GM12878 (cell line): ENCODE results near the gene FKBP2.

ENCODE experiments used
- EZH2 ChIP-seq: IDR thresholded peaks from 2 replicates; pipeline ENCODE4 v1.6.1; 2012; ENCODE audit warnings: low read depth, mild to moderate bottlenecking, control low read depth, inconsistent platforms, low read length, borderline replicate concordance; ENCODE audit not compliant: control insufficient read depth
- IKZF2 ChIP-seq, 2 experiments: fragments of 450-650 bp; IDR thresholded peaks; 2 replicates each; pipeline ENCODE4 v1.6.1; 2017; ENCODE audit warnings: mild to moderate bottlenecking in 2 of 2, moderate library complexity in 2 of 2
- NFIC ChIP-seq: IDR thresholded peaks from 2 replicates; pipeline ENCODE4 v1.6.1; 2012; ENCODE audit warnings: low read depth, mild to moderate bottlenecking, inconsistent platforms, low read length, moderate library complexity
- NFXL1 ChIP-seq: fragments of 450-650 bp; IDR thresholded peaks from 2 replicates; pipeline ENCODE4 v1.6.1; 2017; ENCODE audit warnings: antibody characterized with exemption, mild to moderate bottlenecking, borderline replicate concordance
- RCOR1 ChIP-seq: conservative IDR thresholded peaks from 2 replicates; pipeline ENCODE4 v1.6.1; 2012; ENCODE audit warnings: low read depth, low read length, improper control_type of control experiment
- SPI1 ChIP-seq: IDR thresholded peaks from 2 replicates; pipeline ENCODE4 v1.6.1; 2011; ENCODE audit warnings: low read depth, mild to moderate bottlenecking, low read length, moderate library complexity, borderline replicate concordance; ENCODE audit not compliant: insufficient read depth
- WRNIP1 ChIP-seq: IDR thresholded peaks from 2 replicates; pipeline ENCODE4 v1.6.1; 2011; ENCODE audit warnings: low read depth, low read length, improper control_type of control experiment, borderline replicate concordance
- TF ChIP-seq, protein P1 (sequence below): IDR thresholded peaks from 2 replicates; pipeline ENCODE4 v1.6.1; 2012; ENCODE audit warnings: low read depth, low read length, improper control_type of control experiment
- TF ChIP-seq, protein P2 (sequence below), 3 experiments: IDR thresholded peaks in 2 of 3; conservative IDR thresholded peaks in 1 of 3; 2 replicates each; pipeline ENCODE4 v1.5.1; 2011; ENCODE audit warnings: low read depth in 3 of 3, low read length in 3 of 3, mild to moderate bottlenecking in 3 of 3, control low read depth in 2 of 3, moderate library complexity in 2 of 3, inconsistent platforms in 1 of 3, mixed read lengths in 1 of 3; ENCODE audit not compliant: control insufficient read depth in 2 of 3, insufficient read depth in 1 of 3; ENCODE audit errors: extremely low read depth in 1 of 3
- TF ChIP-seq, protein P3 (sequence below): IDR thresholded peaks from 2 replicates; pipeline ENCODE4 v1.6.1; 2011; ENCODE audit warnings: low read depth, low read length, improper control_type of control experiment, borderline replicate concordance
- TF ChIP-seq, protein P4 (sequence below): IDR thresholded peaks from 2 replicates; pipeline ENCODE4 v1.6.1; 2012; ENCODE audit warnings: low read length, inconsistent platforms

DNA sequence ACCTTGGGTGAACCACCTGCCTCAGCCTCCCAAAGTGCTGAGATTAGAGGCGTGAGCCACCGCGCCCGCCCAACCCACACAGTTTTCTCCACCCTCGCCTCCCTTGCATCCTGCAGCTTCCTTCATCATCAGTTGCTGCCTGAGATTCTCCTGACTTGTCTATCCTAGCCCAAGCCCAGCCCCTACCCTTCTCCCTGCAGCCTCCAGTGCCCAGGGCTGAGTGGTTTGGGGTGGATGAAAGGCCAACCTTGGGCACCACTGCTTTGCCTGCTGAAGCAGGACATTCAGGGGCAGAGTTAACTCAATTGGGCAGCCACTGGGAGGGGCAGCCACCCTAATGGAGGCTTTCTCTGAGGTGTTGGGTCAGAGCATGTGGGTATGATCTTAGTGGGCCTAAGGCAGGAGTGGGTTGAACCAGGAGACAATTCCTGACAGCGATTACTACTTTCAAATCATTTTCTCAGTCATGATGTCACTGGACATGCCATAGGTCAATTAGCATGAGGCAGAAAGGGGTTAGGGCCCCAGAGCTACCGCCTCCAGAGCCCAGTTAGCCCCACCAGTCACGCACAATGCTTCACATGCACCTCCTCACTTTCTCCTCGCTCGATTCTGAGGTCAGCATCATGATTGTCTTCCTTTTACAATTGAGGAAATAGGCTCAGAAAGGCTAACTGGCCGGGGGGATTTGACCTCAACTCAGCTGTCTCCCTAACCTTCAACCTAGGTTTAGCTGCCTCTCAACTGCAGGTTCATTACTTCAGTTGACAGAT lies 1.0 kb upstream of the FKBP2 start:
- no peak for TF ChIP-seq NFIC
- no peak for TF ChIP-seq IKZF2 (IDR thresholded peaks at IDR 0.05)
- TF ChIP-seq SPI1: peak; percentile 85
- TF ChIP-seq, protein P1, sequence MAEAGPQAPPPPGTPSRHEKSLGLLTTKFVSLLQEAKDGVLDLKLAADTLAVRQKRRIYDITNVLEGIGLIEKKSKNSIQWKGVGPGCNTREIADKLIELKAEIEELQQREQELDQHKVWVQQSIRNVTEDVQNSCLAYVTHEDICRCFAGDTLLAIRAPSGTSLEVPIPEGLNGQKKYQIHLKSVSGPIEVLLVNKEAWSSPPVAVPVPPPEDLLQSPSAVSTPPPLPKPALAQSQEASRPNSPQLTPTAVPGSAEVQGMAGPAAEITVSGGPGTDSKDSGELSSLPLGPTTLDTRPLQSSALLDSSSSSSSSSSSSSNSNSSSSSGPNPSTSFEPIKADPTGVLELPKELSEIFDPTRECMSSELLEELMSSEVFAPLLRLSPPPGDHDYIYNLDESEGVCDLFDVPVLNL: no peak
- TF ChIP-seq, protein P2, sequence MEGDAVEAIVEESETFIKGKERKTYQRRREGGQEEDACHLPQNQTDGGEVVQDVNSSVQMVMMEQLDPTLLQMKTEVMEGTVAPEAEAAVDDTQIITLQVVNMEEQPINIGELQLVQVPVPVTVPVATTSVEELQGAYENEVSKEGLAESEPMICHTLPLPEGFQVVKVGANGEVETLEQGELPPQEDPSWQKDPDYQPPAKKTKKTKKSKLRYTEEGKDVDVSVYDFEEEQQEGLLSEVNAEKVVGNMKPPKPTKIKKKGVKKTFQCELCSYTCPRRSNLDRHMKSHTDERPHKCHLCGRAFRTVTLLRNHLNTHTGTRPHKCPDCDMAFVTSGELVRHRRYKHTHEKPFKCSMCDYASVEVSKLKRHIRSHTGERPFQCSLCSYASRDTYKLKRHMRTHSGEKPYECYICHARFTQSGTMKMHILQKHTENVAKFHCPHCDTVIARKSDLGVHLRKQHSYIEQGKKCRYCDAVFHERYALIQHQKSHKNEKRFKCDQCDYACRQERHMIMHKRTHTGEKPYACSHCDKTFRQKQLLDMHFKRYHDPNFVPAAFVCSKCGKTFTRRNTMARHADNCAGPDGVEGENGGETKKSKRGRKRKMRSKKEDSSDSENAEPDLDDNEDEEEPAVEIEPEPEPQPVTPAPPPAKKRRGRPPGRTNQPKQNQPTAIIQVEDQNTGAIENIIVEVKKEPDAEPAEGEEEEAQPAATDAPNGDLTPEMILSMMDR (IDR thresholded peaks at IDR 0.05 in 2 of 3, conservative IDR thresholded peaks at IDR 0.05 in 1 of 3; ENCODE audit: control insufficient read depth in 2 of 3, extremely low read depth in 1 of 3, insufficient read depth in 1 of 3, low read depth in 3 of 3, low read length in 3 of 3): no peak
- TF ChIP-seq EZH2: no peak
- TF ChIP-seq, protein P3, sequence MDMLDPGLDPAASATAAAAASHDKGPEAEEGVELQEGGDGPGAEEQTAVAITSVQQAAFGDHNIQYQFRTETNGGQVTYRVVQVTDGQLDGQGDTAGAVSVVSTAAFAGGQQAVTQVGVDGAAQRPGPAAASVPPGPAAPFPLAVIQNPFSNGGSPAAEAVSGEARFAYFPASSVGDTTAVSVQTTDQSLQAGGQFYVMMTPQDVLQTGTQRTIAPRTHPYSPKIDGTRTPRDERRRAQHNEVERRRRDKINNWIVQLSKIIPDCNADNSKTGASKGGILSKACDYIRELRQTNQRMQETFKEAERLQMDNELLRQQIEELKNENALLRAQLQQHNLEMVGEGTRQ: no peak
- no peak for TF ChIP-seq RCOR1
- TF ChIP-seq NFXL1: no peak
- TF ChIP-seq WRNIP1: no peak
- TF ChIP-seq, protein P4, sequence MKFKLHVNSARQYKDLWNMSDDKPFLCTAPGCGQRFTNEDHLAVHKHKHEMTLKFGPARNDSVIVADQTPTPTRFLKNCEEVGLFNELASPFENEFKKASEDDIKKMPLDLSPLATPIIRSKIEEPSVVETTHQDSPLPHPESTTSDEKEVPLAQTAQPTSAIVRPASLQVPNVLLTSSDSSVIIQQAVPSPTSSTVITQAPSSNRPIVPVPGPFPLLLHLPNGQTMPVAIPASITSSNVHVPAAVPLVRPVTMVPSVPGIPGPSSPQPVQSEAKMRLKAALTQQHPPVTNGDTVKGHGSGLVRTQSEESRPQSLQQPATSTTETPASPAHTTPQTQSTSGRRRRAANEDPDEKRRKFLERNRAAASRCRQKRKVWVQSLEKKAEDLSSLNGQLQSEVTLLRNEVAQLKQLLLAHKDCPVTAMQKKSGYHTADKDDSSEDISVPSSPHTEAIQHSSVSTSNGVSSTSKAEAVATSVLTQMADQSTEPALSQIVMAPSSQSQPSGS: no peak
